GM18867 (cell line): ENCODE measurements around the gene RBP7.
A peak's percentile ranks its signal among the peaks of the same experiment; 100 is the strongest.
"Not testable (repeated sequence)": the region's sequence is repeated elsewhere in the genome, so short reads cannot be mapped to it uniquely, and the experiment has no call there.

Source experiments
- ATAC-seq: cut with Tn5 transposase; IDR thresholded peaks from one replicate; pipeline ENCODE4 v1.9.1; 2021; ENCODE audit warnings: mild to moderate bottlenecking, moderate library complexity; ENCODE audit not compliant: unreplicated experiment

Gene RBP7

GRCh38 chr1:10028956-10029500 lies 32.0 kb downstream of the RBP7 start:
- ATAC-seq: not testable (repeated sequence)

GRCh38 chr1:10031461-10031860 lies 34.4 kb downstream of the RBP7 start:
- ATAC-seq: no peak

- ATAC-seq: peak; percentile 95
Observed at GRCh38 chr1:10032590-10033358, 35.7 kb downstream of the RBP7 start, which contains the start of gene UBE4B. TSS of gene UBE4B (plus strand) at chr1:10032958. CDS start at chr1:10033671, 713 bp downstream.

- peak; percentile 18 for ATAC-seq
Observed at GRCh38 chr1:10033359-10033845, 36.4 kb downstream of the RBP7 start.

- ATAC-seq: no peak
Observed at GRCh38 chr1:10042746-10043145, 45.7 kb downstream of the RBP7 start.

GRCh38 chr1:10045480-10046355 lies 48.7 kb downstream of the RBP7 start:
- no peak for ATAC-seq

- ATAC-seq: no peak
Observed at GRCh38 chr1:10046356-10047085, 49.5 kb downstream of the RBP7 start.

- ATAC-seq: no peak
Observed at GRCh38 chr1:10048601-10049000, 51.6 kb downstream of the RBP7 start.

GRCh38 chr1:10050611-10051010 lies 53.6 kb downstream of the RBP7 start:
- ATAC-seq: no peak

- no peak for ATAC-seq
Observed at GRCh38 chr1:10051656-10052055, 54.6 kb downstream of the RBP7 start.

- ATAC-seq: no peak
Observed at GRCh38 chr1:10052347-10052746, 55.3 kb downstream of the RBP7 start.

GRCh38 chr1:10054465-10054864 lies 57.4 kb downstream of the RBP7 start:
- no peak for ATAC-seq

- no peak for ATAC-seq
Observed at GRCh38 chr1:10056599-10056987, 59.6 kb downstream of the RBP7 start.

GRCh38 chr1:10057343-10057742 lies 60.3 kb downstream of the RBP7 start:
- ATAC-seq: no peak

GRCh38 chr1:10057796-10058195 lies 60.8 kb downstream of the RBP7 start:
- no peak for ATAC-seq

GRCh38 chr1:10059342-10059718 lies 62.3 kb downstream of the RBP7 start:
- no peak for ATAC-seq

GRCh38 chr1:10060311-10061100 lies 63.5 kb downstream of the RBP7 start:
- no peak for ATAC-seq

GRCh38 chr1:10061276-10061675 lies 64.2 kb downstream of the RBP7 start:
- no peak for ATAC-seq

- ATAC-seq: no peak
Observed at GRCh38 chr1:10063878-10064277, 66.8 kb downstream of the RBP7 start.
